A549 (cell line): ENCODE results near the gene CHTF18.

Experiments used
- BHLHE40 ChIP-seq: IDR thresholded peaks from 2 replicates; pipeline ENCODE4 v1.6.1; 2012; ENCODE audit warnings: low read depth, low read length, inconsistent platforms
- EP300 ChIP-seq, 2 experiments: fragments of >200 bp; sonication (Bioruptor Twin); formaldehyde crosslinking; IDR thresholded peaks; 2 replicates in 1 of 2; 3 replicates in 1 of 2; pipeline ENCODE4 v1.6.1; 2016 to 2017
- HDAC2 ChIP-seq: fragments of 200-600 bp; sonication (generic); IDR thresholded peaks from 2 replicates; pipeline ENCODE4 v1.6.1; 2016
- JUN ChIP-seq, 2 experiments: fragments of >200 bp; sonication (Bioruptor Twin); formaldehyde crosslinking; IDR thresholded peaks; 2 replicates in 1 of 2; 3 replicates in 1 of 2; pipeline ENCODE4 v1.6.1; 2016 to 2017
- MAZ ChIP-seq: fragments of 150-350 bp; IDR thresholded peaks from 2 replicates; pipeline ENCODE4 v1.6.1; 2014; ENCODE audit warnings: antibody characterized with exemption, low read depth, low read length, borderline replicate concordance
- POLR2A ChIP-seq: IDR thresholded peaks from 2 replicates; pipeline ENCODE4 v1.6.1; 2012; ENCODE audit warnings: mild to moderate bottlenecking, low read length
- RNF2 ChIP-seq: fragments of 200-600 bp; sonication (generic); IDR thresholded peaks from 2 replicates; pipeline ENCODE4 v1.6.1; 2016; ENCODE audit warnings: low read depth, mild to moderate bottlenecking, antibody characterized with exemption, moderate library complexity, borderline replicate concordance
- ZFP36 ChIP-seq: fragments of 450-650 bp; IDR thresholded peaks from 2 replicates; pipeline ENCODE4 v1.6.1; 2014; ENCODE audit warnings: borderline replicate concordance; ENCODE audit not compliant: partially characterized antibody
- TF ChIP-seq, protein P1 (sequence below): IDR thresholded peaks from 2 replicates; pipeline ENCODE4 v1.6.1; 2012
- TF ChIP-seq, protein P2 (sequence below): fragments of >200 bp; sonication (Bioruptor Twin); formaldehyde crosslinking; IDR thresholded peaks from 3 replicates; pipeline ENCODE4 v1.5.1; 2016
- TF ChIP-seq, protein P3 (sequence below): fragments of 250-450 bp; sonication (Bioruptor Pico); IDR thresholded peaks from 2 replicates; pipeline ENCODE4 v1.5.0; 2021; ENCODE audit warnings: mild to moderate bottlenecking, moderate library complexity, borderline replicate concordance

DNA sequence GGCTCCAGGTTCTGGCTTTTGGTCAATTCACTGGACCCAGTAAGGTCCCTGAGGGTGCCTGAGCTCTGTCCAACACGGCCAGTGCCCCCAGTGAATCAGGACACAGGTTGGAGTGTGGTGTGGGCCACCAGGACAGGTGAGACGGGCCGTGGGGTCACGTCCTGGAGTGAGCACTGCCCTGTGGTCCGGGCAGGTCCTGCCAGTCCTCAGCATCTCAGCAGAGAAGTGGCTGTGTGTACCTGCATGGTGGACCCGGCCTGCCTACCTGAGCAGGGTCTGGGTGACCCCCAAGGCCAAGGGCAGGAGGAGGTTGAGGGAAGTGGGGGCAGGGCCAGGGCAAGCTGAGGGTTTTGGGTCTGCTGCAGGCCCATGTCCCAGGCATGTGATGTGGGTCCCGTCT, 14.0 kb downstream of the CHTF18 start:
- TF ChIP-seq, protein P1, sequence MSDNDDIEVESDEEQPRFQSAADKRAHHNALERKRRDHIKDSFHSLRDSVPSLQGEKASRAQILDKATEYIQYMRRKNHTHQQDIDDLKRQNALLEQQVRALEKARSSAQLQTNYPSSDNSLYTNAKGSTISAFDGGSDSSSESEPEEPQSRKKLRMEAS: no peak
- TF ChIP-seq EP300 (IDR thresholded peaks at IDR 0.05) (no peak), RNF2 (no peak), POLR2A (no peak), MAZ (no peak), JUN (IDR thresholded peaks at IDR 0.05) (no peak), BHLHE40 (no peak), HDAC2 (no peak), ZFP36 (no peak)
- TF ChIP-seq, protein P2, sequence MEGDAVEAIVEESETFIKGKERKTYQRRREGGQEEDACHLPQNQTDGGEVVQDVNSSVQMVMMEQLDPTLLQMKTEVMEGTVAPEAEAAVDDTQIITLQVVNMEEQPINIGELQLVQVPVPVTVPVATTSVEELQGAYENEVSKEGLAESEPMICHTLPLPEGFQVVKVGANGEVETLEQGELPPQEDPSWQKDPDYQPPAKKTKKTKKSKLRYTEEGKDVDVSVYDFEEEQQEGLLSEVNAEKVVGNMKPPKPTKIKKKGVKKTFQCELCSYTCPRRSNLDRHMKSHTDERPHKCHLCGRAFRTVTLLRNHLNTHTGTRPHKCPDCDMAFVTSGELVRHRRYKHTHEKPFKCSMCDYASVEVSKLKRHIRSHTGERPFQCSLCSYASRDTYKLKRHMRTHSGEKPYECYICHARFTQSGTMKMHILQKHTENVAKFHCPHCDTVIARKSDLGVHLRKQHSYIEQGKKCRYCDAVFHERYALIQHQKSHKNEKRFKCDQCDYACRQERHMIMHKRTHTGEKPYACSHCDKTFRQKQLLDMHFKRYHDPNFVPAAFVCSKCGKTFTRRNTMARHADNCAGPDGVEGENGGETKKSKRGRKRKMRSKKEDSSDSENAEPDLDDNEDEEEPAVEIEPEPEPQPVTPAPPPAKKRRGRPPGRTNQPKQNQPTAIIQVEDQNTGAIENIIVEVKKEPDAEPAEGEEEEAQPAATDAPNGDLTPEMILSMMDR: no peak
- TF ChIP-seq, protein P3, sequence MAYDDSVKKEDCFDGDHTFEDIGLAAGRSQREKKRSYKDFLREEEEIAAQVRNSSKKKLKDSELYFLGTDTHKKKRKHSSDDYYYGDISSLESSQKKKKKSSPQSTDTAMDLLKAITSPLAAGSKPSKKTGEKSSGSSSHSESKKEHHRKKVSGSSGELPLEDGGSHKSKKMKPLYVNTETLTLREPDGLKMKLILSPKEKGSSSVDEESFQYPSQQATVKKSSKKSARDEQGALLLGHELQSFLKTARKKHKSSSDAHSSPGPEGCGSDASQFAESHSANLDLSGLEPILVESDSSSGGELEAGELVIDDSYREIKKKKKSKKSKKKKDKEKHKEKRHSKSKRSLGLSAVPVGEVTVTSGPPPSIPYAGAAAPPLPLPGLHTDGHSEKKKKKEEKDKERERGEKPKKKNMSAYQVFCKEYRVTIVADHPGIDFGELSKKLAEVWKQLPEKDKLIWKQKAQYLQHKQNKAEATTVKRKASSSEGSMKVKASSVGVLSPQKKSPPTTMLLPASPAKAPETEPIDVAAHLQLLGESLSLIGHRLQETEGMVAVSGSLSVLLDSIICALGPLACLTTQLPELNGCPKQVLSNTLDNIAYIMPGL: no peak
